ENCODE data around the gene SEZ6L. TPM values are rescaled to one million over a fixed set of nuclear protein-coding genes. Genes with fewer than 3 reads are reported as not detected.

Gene SEZ6L
- total RNA-seq, 1 experiment from 2014 or later: 0.13 TPM

- Mint-ChIP-seq H3K36me3 (ENCODE audit: insufficient read depth in 1 of 3, low read depth in 3 of 3) (no peaks in the 10 kb centered on the region), H3K27me3 (ENCODE audit: low read depth) (peaks cover 58% of the 10 kb centered on the region), H3K4me3 (no peak overlapping the region), H3K4me1 (no peaks in the 10 kb centered on the region), H3K9me3 (peaks cover 4% of the 10 kb centered on the region in 2 experiments; a peak in 1 of 5 replicates), H3K27ac (no peak overlapping the region)
- no peak overlapping the region for H4K8ac ChIP-seq (replicated peaks; ENCODE audit: insufficient read length, low read depth, low read length)
- H4K5ac ChIP-seq (ENCODE audit: insufficient read length, low read depth, low read length): no peak overlapping the region
- H4K91ac ChIP-seq (ENCODE audit: insufficient read length, low read depth, low read length): no peak overlapping the region
- H3K27ac ChIP-seq (ENCODE audit: insufficient read length, low read depth, low read length): no peak overlapping the region
- no peak overlapping the region for H2BK20ac ChIP-seq (ENCODE audit: low read depth, low read length, poor library complexity, severe bottlenecking)
- H4K20me1 ChIP-seq (ENCODE audit: control insufficient read depth, insufficient read depth, insufficient read length): no peaks in the 10 kb centered on the region
- no peak for TF ChIP-seq CTCF (conservative IDR thresholded peaks at IDR 0.05)
- no peak overlapping the region for H2BK15ac ChIP-seq (ENCODE audit: low read depth, low read length)
- H2AK5ac ChIP-seq (ENCODE audit: insufficient read length, low read length): no peak overlapping the region
- H3K4ac ChIP-seq (ENCODE audit: low read depth, low read length): no peak overlapping the region
- H3K18ac ChIP-seq (ENCODE audit: insufficient read length, low read depth, low read length): no peak overlapping the region
- no peaks in the 10 kb centered on the region for H3K27me3 ChIP-seq (ENCODE audit: insufficient read depth, low read length)
- H3K4me1 ChIP-seq (ENCODE audit: insufficient read depth, low read length): no peaks in the 10 kb centered on the region
- no peaks in the 10 kb centered on the region for H3K9me3 ChIP-seq (ENCODE audit: control insufficient read depth, low read depth, low read length)
- H3K4me2 ChIP-seq (ENCODE audit: insufficient read depth, insufficient read length, low read length): no peak overlapping the region
- H3K23me2 ChIP-seq (ENCODE audit: insufficient read length, low read depth, low read length, poor library complexity, severe bottlenecking): no peaks in the 10 kb centered on the region
- no peak overlapping the region for H3K23ac ChIP-seq (ENCODE audit: insufficient read length, low read depth, low read length)
- no peak for DNase-seq
- H2BK12ac ChIP-seq (ENCODE audit: insufficient read length, low read depth, low read length): no peak overlapping the region
- no CpG with 5 or more reads among the region's 11 CpGs for WGBS (ENCODE audit: extremely low coverage, insufficient read length, low lambda C conversion rate)
- H2BK5ac ChIP-seq (ENCODE audit: insufficient read length, low read length): no peak overlapping the region
- no peak overlapping the region for H3K9ac ChIP-seq (ENCODE audit: extremely low read depth, insufficient read length, low read length)
- H3K79me2 ChIP-seq (ENCODE audit: insufficient read depth, low read length): no peaks in the 10 kb centered on the region
- H3K79me1 ChIP-seq (ENCODE audit: insufficient read depth, low read depth, low read length, poor library complexity, severe bottlenecking): no peaks in the 10 kb centered on the region
- H3T11ph ChIP-seq (ENCODE audit: low read length): no peak overlapping the region
- no peak overlapping the region for H3K14ac ChIP-seq (ENCODE audit: insufficient read depth, low read length)
- H2BK120ac ChIP-seq (ENCODE audit: low read depth, low read length, poor library complexity, severe bottlenecking): no peak overlapping the region
- H2AFZ ChIP-seq (ENCODE audit: low read length): no peak overlapping the region
- H3K56ac ChIP-seq (ENCODE audit: insufficient read length, low read depth, low read length): no peak overlapping the region
Observed at GRCh38 chr22:26235792-26236487, 66.7 kb downstream of the SEZ6L start.
